Muscle of leg (tissue), 11 donors: ENCODE data around the gene DNMBP. TPM values are rescaled to one million over a fixed set of nuclear protein-coding genes. Genes with fewer than 3 reads are reported as not detected.

Experiments used
- DNase-seq: peaks from one replicate; pipeline ENCODE4 v3.0.0; 2013
- H3K27ac ChIP-seq: one replicate; pipeline ENCODE4 v1.5.1; 2013; ENCODE audit warnings: mild to moderate bottlenecking, low read length, control low read depth
- H3K27me3 ChIP-seq: one replicate; pipeline ENCODE4 v1.6.1; 2013; ENCODE audit warnings: low read length; ENCODE audit not compliant: control insufficient read depth, insufficient read depth
- H3K36me3 ChIP-seq: one replicate; pipeline ENCODE4 v1.6.1; 2013; ENCODE audit warnings: low read length; ENCODE audit not compliant: control insufficient read depth, insufficient read depth
- H3K4me1 ChIP-seq: one replicate; pipeline ENCODE4 v1.6.1; 2013; ENCODE audit warnings: low read length; ENCODE audit not compliant: control insufficient read depth, insufficient read depth
- H3K4me3 ChIP-seq: one replicate; pipeline ENCODE4 v1.5.1; 2013; ENCODE audit warnings: low read length, control low read depth
- H3K9me3 ChIP-seq: replicated peaks from 2 replicates; pipeline ENCODE4 v1.6.1; 2013; ENCODE audit warnings: low read depth, low read length; ENCODE audit not compliant: control insufficient read depth
- WGBS: methylation state at CpG from one replicate; pipeline ENCODE4 v1.1.5; 2013; ENCODE audit warnings: missing lambda C conversion rate; ENCODE audit not compliant: insufficient coverage; 5-methylcytosine and 5-hydroxymethylcytosine counted together
- polyA plus RNA-seq, 8 donors: library from polyadenylated mRNA; unstranded; fragments of 120-200 nt; gene quantifications; one replicate each; pipeline versions ENCODE4 v1.2.1 to v1.2.3, GENCODE V29; 2013; ENCODE audit warnings: inconsistent platforms in 1 of 8, low replicate concordance in 1 of 8; ENCODE audit not compliant: insufficient read length in 8 of 8, insufficient read depth in 1 of 8
- total RNA-seq: library from RNA; stranded (reverse); fragments of 120-200 nt; gene quantifications from one replicate; pipeline ENCODE4 v1.2.4, GENCODE V29; 2013

The DNMBP gene
- total and polyA plus RNA-seq, 9 donors = 11.8 to 19.5 (median 17.5) TPM

- H3K9me3 ChIP-seq = no peaks in the 10 kb centered on the region
- no CpG with 5 or more reads among the region's 5 CpGs for WGBS
- no peak overlapping the region for H3K4me3 ChIP-seq
- H3K36me3 ChIP-seq = peaks cover 3% of the 10 kb centered on the region
- H3K27me3 ChIP-seq = no peaks in the 10 kb centered on the region
- peaks cover 6% of the 10 kb centered on the region for H3K4me1 ChIP-seq
- H3K27ac ChIP-seq = no peak overlapping the region
- no peak for DNase-seq
Observed at GRCh38 chr10:99920486-99920885, 89.3 kb downstream of the DNMBP start.

GRCh38 chr10:99917963-99918825 is 91.6 kb downstream of the DNMBP start:
- Histone ChIP-seq H3K9me3 (no peaks in the 10 kb centered on the region), H3K27ac (peak overlapping the region; percentile 74), H3K4me3 (peak overlapping the region; percentile 11), H3K36me3 (peaks cover 3% of the 10 kb centered on the region), H3K27me3 (no peaks in the 10 kb centered on the region), H3K4me1 (peaks cover 6% of the 10 kb centered on the region)
- DNase-seq = peak; percentile 83
- WGBS = 2% methylated on average over 5 of the region's 10 CpGs

- no peak overlapping the region for H3K4me3 ChIP-seq
- H3K27me3 ChIP-seq = no peaks in the 10 kb centered on the region
- H3K27ac ChIP-seq = no peak overlapping the region
- WGBS = 100% methylated on average over 2 of the region's 5 CpGs
- H3K4me1 ChIP-seq = peaks cover 10% of the 10 kb centered on the region
- no peak for DNase-seq
- no peaks in the 10 kb centered on the region for H3K9me3 ChIP-seq
- H3K36me3 ChIP-seq = peaks cover 3% of the 10 kb centered on the region
Observed at GRCh38 chr10:99916776-99917175, 93.0 kb downstream of the DNMBP start.

GRCh38 chr10:99915414-99915813 is 94.3 kb downstream of the DNMBP start:
- no peak overlapping the region for H3K27ac ChIP-seq
- DNase-seq = no peak
- no peaks in the 10 kb centered on the region for H3K36me3 ChIP-seq
- no peaks in the 10 kb centered on the region for H3K9me3 ChIP-seq
- H3K4me1 ChIP-seq = peaks cover 10% of the 10 kb centered on the region
- no peak overlapping the region for H3K4me3 ChIP-seq
- WGBS = no CpG with 5 or more reads among the region's 6 CpGs
- no peaks in the 10 kb centered on the region for H3K27me3 ChIP-seq

- H3K4me1 ChIP-seq = peaks cover 10% of the 10 kb centered on the region
- no CpG with 5 or more reads among the region's 3 CpGs for WGBS
- H3K36me3 ChIP-seq = no peaks in the 10 kb centered on the region
- no peaks in the 10 kb centered on the region for H3K27me3 ChIP-seq
- H3K9me3 ChIP-seq = no peaks in the 10 kb centered on the region
- H3K4me3 ChIP-seq = no peak overlapping the region
- H3K27ac ChIP-seq = no peak overlapping the region
- no peak for DNase-seq
Observed at GRCh38 chr10:99914236-99914635, 95.5 kb downstream of the DNMBP start.

- Histone ChIP-seq H3K4me3 (no peak overlapping the region), H3K4me1 (peaks cover 10% of the 10 kb centered on the region), H3K36me3 (peaks cover 2% of the 10 kb centered on the region), H3K27ac (no peak overlapping the region), H3K9me3 (no peaks in the 10 kb centered on the region), H3K27me3 (no peaks in the 10 kb centered on the region)
- no peak for DNase-seq
- 17% methylated on average over 2 of the region's 9 CpGs for WGBS
Observed at GRCh38 chr10:99913831-99914235, 95.9 kb downstream of the DNMBP start.

GRCh38 chr10:99912041-99912440 is 97.7 kb downstream of the DNMBP start:
- H3K4me3 ChIP-seq = no peak overlapping the region
- peaks cover 19% of the 10 kb centered on the region for H3K36me3 ChIP-seq
- peaks cover 4% of the 10 kb centered on the region for H3K4me1 ChIP-seq
- H3K27ac ChIP-seq = no peak overlapping the region
- DNase-seq = no peak
- H3K27me3 ChIP-seq = no peaks in the 10 kb centered on the region
- H3K9me3 ChIP-seq = no peaks in the 10 kb centered on the region

- H3K27me3 ChIP-seq = no peaks in the 10 kb centered on the region
- peaks cover 49% of the 10 kb centered on the region for H3K36me3 ChIP-seq
- H3K4me3 ChIP-seq = no peak overlapping the region
- H3K9me3 ChIP-seq = no peaks in the 10 kb centered on the region
- no peak overlapping the region for H3K27ac ChIP-seq
- DNase-seq = no peak
- 100% methylated on average over 1 of the region's 3 CpGs for WGBS
- H3K4me1 ChIP-seq = peaks cover 4% of the 10 kb centered on the region
Observed at GRCh38 chr10:99908512-99908911, 101.2 kb downstream of the DNMBP start.

GRCh38 chr10:99906470-99906869 is 103.3 kb downstream of the DNMBP start:
- Histone ChIP-seq H3K4me1 (no peaks in the 10 kb centered on the region), H3K27ac (no peak overlapping the region), H3K4me3 (no peak overlapping the region), H3K27me3 (no peaks in the 10 kb centered on the region), H3K36me3 (peaks cover 55% of the 10 kb centered on the region), H3K9me3 (no peaks in the 10 kb centered on the region)
- DNase-seq = peak; percentile 18
- 65% methylated on average over 6 of the region's 9 CpGs for WGBS

GRCh38 chr10:99905971-99906370 is 103.8 kb downstream of the DNMBP start:
- Histone ChIP-seq H3K27ac (no peak overlapping the region), H3K4me3 (no peak overlapping the region), H3K27me3 (no peaks in the 10 kb centered on the region), H3K4me1 (no peaks in the 10 kb centered on the region), H3K9me3 (no peaks in the 10 kb centered on the region), H3K36me3 (peaks cover 55% of the 10 kb centered on the region)
- 95% methylated on average over 2 of the region's 3 CpGs for WGBS
- no peak for DNase-seq
